Astrocyte (in vitro differentiated cells and primary cell): ENCODE results near the gene PIK3C2G. TPM values are rescaled to one million over a fixed set of nuclear protein-coding genes. Genes with fewer than 3 reads are reported as not detected.

Source experiments
- DNase-seq: peaks from one replicate; pipeline ENCODE4 v3.0.0-alpha.2; 2010; ENCODE audit warnings: low read depth
- FAIRE-seq: peaks from 2 replicates; lab custom pipeline; 2011; peaks lifted over from hg19 to GRCh38; lab: Jason Lieb, UNC
- H2AFZ ChIP-seq: 2 replicates; pipeline ENCODE4 v1.6.0; 2012; ENCODE audit warnings: low read depth, low read length, inconsistent platforms
- H3K27ac ChIP-seq: 2 replicates; pipeline ENCODE4 v1.5.1; 2011; ENCODE audit warnings: low read depth, low read length, inconsistent platforms
- H3K27me3 ChIP-seq: 2 replicates; pipeline ENCODE4 v1.6.0; 2011; ENCODE audit warnings: low read length, inconsistent platforms; ENCODE audit not compliant: insufficient read depth
- H3K36me3 ChIP-seq: 2 replicates; pipeline ENCODE4 v1.5.1; 2011; ENCODE audit warnings: low read length, inconsistent platforms; ENCODE audit not compliant: insufficient read depth
- H3K4me1 ChIP-seq: 2 replicates; pipeline ENCODE4 v1.5.1; 2011; ENCODE audit warnings: low read length, inconsistent platforms; ENCODE audit not compliant: insufficient read depth
- H3K4me2 ChIP-seq: 2 replicates; pipeline ENCODE4 v1.6.0; 2012; ENCODE audit warnings: low read length, inconsistent platforms
- H3K4me3 ChIP-seq: 2 replicates; pipeline ENCODE4 v1.5.1; 2011; ENCODE audit warnings: low read depth, mild to moderate bottlenecking, low read length, inconsistent platforms; ENCODE audit not compliant: insufficient read depth
- H3K79me2 ChIP-seq: 2 replicates; pipeline ENCODE4 v1.6.0; 2012; ENCODE audit warnings: mild to moderate bottlenecking, low read length, inconsistent platforms; ENCODE audit not compliant: insufficient read depth
- H3K9ac ChIP-seq: 2 replicates; pipeline ENCODE4 v1.6.0; 2012; ENCODE audit warnings: mild to moderate bottlenecking, low read length, inconsistent platforms
- H3K9me3 ChIP-seq: 2 replicates; pipeline ENCODE4 v1.5.1; 2012; ENCODE audit warnings: low read depth, mild to moderate bottlenecking, low read length, inconsistent platforms; ENCODE audit not compliant: insufficient read depth
- H4K20me1 ChIP-seq: 2 replicates; pipeline ENCODE4 v1.6.0; 2012; ENCODE audit warnings: low read length, inconsistent platforms; ENCODE audit not compliant: insufficient read depth
- H3K27ac Mint-ChIP-seq: one replicate; pipeline ENCODE4 v1.8.0; 2021; ENCODE audit warnings: mild to moderate bottlenecking, mixed read lengths; ENCODE audit not compliant: unreplicated experiment
- H3K27me3 Mint-ChIP-seq: one replicate; pipeline ENCODE4 v1.8.0; 2021; ENCODE audit warnings: low read depth, mixed read lengths; ENCODE audit not compliant: unreplicated experiment
- H3K36me3 Mint-ChIP-seq: one replicate; pipeline ENCODE4 v1.8.0; 2021; ENCODE audit warnings: low read depth, mixed read lengths; ENCODE audit not compliant: unreplicated experiment
- H3K4me1 Mint-ChIP-seq: one replicate; pipeline ENCODE4 v1.8.0; 2021; ENCODE audit warnings: low read depth, mixed read lengths; ENCODE audit not compliant: unreplicated experiment
- H3K4me3 Mint-ChIP-seq: one replicate; pipeline ENCODE4 v1.8.0; 2021; ENCODE audit warnings: mild to moderate bottlenecking, moderate library complexity, mixed read lengths; ENCODE audit not compliant: unreplicated experiment
- H3K9me3 Mint-ChIP-seq: one replicate; pipeline ENCODE4 v1.8.0; 2021; ENCODE audit warnings: mild to moderate bottlenecking, mixed read lengths; ENCODE audit not compliant: unreplicated experiment
- CTCF ChIP-seq: IDR thresholded peaks from 2 replicates; pipeline ENCODE4 v1.5.1; 2011; ENCODE audit warnings: low read depth, mild to moderate bottlenecking, inconsistent platforms, low read length, moderate library complexity; ENCODE audit not compliant: insufficient read depth
- EZH2 ChIP-seq: IDR thresholded peaks from 2 replicates; pipeline ENCODE4 v1.6.1; 2012; ENCODE audit warnings: mild to moderate bottlenecking, low read length, inconsistent platforms; ENCODE audit not compliant: insufficient read depth
- total RNA-seq: library from RNA; stranded (reverse); gene quantifications from 2 replicates; pipeline ENCODE4 v1.2.1, GENCODE V29; 2021

The PIK3C2G gene
- total RNA-seq, 1 donor from 2014 or later = 0.05 TPM

- H3K79me2 ChIP-seq = no peaks in the 10 kb centered on the region
- Mint-ChIP-seq H3K4me3 (no peak overlapping the region), H3K36me3 (no peaks in the 10 kb centered on the region), H3K27ac (no peak overlapping the region), H3K27me3 (no peaks in the 10 kb centered on the region), H3K4me1 (peaks cover 11% of the 10 kb centered on the region), H3K9me3 (no peaks in the 10 kb centered on the region)
- no peak overlapping the region for H3K27ac ChIP-seq
- H3K4me3 ChIP-seq = no peak overlapping the region
- H3K4me1 ChIP-seq = no peaks in the 10 kb centered on the region
- H3K27me3 ChIP-seq = no peaks in the 10 kb centered on the region
- no peak overlapping the region for H3K4me2 ChIP-seq
- TF ChIP-seq EZH2 (no peak), CTCF (no peak)
- no peak overlapping the region for H2AFZ ChIP-seq
- no peaks in the 10 kb centered on the region for H3K9me3 ChIP-seq
- no peaks in the 10 kb centered on the region for H4K20me1 ChIP-seq
- H3K9ac ChIP-seq = no peak overlapping the region
- H3K36me3 ChIP-seq = no peaks in the 10 kb centered on the region
- FAIRE-seq (no peak), DNase-seq (no peak)
Measured at GRCh38 chr12:18267427-18268099, 6.2 kb downstream of the PIK3C2G start.

- Mint-ChIP-seq H3K4me3 (no peak overlapping the region), H3K27me3 (no peaks in the 10 kb centered on the region), H3K36me3 (no peaks in the 10 kb centered on the region), H3K4me1 (peaks cover 17% of the 10 kb centered on the region), H3K27ac (peak overlapping the region; percentile 67), H3K9me3 (no peaks in the 10 kb centered on the region)
- H3K79me2 ChIP-seq = no peaks in the 10 kb centered on the region
- H3K36me3 ChIP-seq = no peaks in the 10 kb centered on the region
- H3K9me3 ChIP-seq = no peaks in the 10 kb centered on the region
- H3K9ac ChIP-seq = no peak overlapping the region
- FAIRE-seq (no peak), DNase-seq (no peak)
- no peaks in the 10 kb centered on the region for H4K20me1 ChIP-seq
- H3K4me2 ChIP-seq = no peak overlapping the region
- no peak overlapping the region for H3K27ac ChIP-seq
- TF ChIP-seq EZH2 = no peak
- TF ChIP-seq CTCF = no peak
- no peak overlapping the region for H3K4me3 ChIP-seq
- H3K4me1 ChIP-seq = peaks cover 10% of the 10 kb centered on the region
- H3K27me3 ChIP-seq = no peaks in the 10 kb centered on the region
- H2AFZ ChIP-seq = no peak overlapping the region
Measured at GRCh38 chr12:18270958-18271460, 9.7 kb downstream of the PIK3C2G start.

GRCh38 chr12:18275981-18276380 lies 14.7 kb downstream of the PIK3C2G start:
- Histone ChIP-seq H3K9me3 (no peaks in the 10 kb centered on the region), H3K4me2 (peak overlapping the region; percentile 30), H3K27me3 (no peaks in the 10 kb centered on the region), H3K36me3 (no peaks in the 10 kb centered on the region), H4K20me1 (no peaks in the 10 kb centered on the region), H3K9ac (peak overlapping the region; percentile 16), H3K4me3 (no peak overlapping the region), H2AFZ (no peak overlapping the region), H3K4me1 (peaks cover 14% of the 10 kb centered on the region), H3K79me2 (no peaks in the 10 kb centered on the region), H3K27ac (peak overlapping the region; percentile 78)
- TF ChIP-seq EZH2 (no peak), CTCF (no peak)
- H3K27me3 Mint-ChIP-seq = no peaks in the 10 kb centered on the region
- H3K9me3 Mint-ChIP-seq = no peaks in the 10 kb centered on the region
- peaks cover 26% of the 10 kb centered on the region for H3K4me1 Mint-ChIP-seq
- DNase-seq (peak; percentile 72), FAIRE-seq (peak; percentile 37)
- H3K36me3 Mint-ChIP-seq = no peaks in the 10 kb centered on the region
- H3K27ac Mint-ChIP-seq = peak overlapping the region; percentile 98
- H3K4me3 Mint-ChIP-seq = no peak overlapping the region
